IMR-90 (cell line): ENCODE measurements around the gene SF3B3. TPM values are rescaled to one million over a fixed set of nuclear protein-coding genes. Genes with fewer than 3 reads are reported as not detected.
A peak's percentile ranks its signal among the peaks of the same experiment; 100 is the strongest.

ENCODE experiments used
- ATAC-seq: fragments of 200-7000 bp; cut with Tn5 transposase; 2 replicates; pipeline ENCODE4 v1.9.1; 2020; ENCODE audit warnings: low read depth, mild to moderate bottlenecking, moderate library complexity
- BruUV-seq: library from RNA; stranded (reverse); fragments of 400-500 nt; replicated peaks from 2 replicates; lab custom pipeline; 2021; lab: Mats Ljungman, UMichigan
- CTCF ChIA-PET: fragments of 300-600 bp; formaldehyde crosslinking; extraction: SDS; loops from one replicate; lab custom pipeline; 2021; ENCODE audit warnings: antibody characterized with exemption; lab: Yijun Ruan, JAX
- POLR2A ChIA-PET: fragments of 300-600 bp; sonication (Branson Sonifier 250); formaldehyde crosslinking; loops from one replicate; lab custom pipeline; 2022; ENCODE audit warnings: antibody characterized with exemption; ENCODE audit not compliant: unreplicated experiment; lab: Charles Lee
- DNase-seq: peaks from one replicate; pipeline ENCODE4 v3.0.0; 2013
- H2AFZ ChIP-seq: replicated peaks from 2 replicates; pipeline ENCODE3; 2013; ENCODE audit warnings: low read length, mild to moderate bottlenecking; ENCODE audit not compliant: poor library complexity
- H2AK5ac ChIP-seq: 2 replicates; pipeline ENCODE4 v1.6.1; 2013; ENCODE audit warnings: low read depth, low read length, inconsistent platforms
- H2AK9ac ChIP-seq: replicated peaks from 2 replicates; pipeline ENCODE3; 2013; ENCODE audit warnings: mild to moderate bottlenecking, low read depth, low read length, moderate library complexity; ENCODE audit not compliant: poor library complexity
- H2BK120ac ChIP-seq: 2 replicates; pipeline ENCODE4 v1.6.1; 2013; ENCODE audit warnings: low read depth, low read length, inconsistent platforms
- H2BK15ac ChIP-seq: 3 replicates; pipeline ENCODE4 v1.6.1; 2013; ENCODE audit warnings: low read depth, low read length, inconsistent platforms
- H2BK20ac ChIP-seq: 2 replicates; pipeline ENCODE4 v1.6.1; 2013; ENCODE audit warnings: low read depth, mild to moderate bottlenecking, inconsistent platforms, low read length, moderate library complexity
- H2BK5ac ChIP-seq: 2 replicates; pipeline ENCODE4 v1.6.1; 2013; ENCODE audit warnings: mild to moderate bottlenecking, low read depth, low read length, inconsistent platforms; ENCODE audit not compliant: poor library complexity, severe bottlenecking
- H3K14ac ChIP-seq: replicated peaks from 2 replicates; pipeline ENCODE4 v1.6.1; 2013; ENCODE audit warnings: low read depth, low read length, inconsistent platforms
- H3K18ac ChIP-seq: 2 replicates; pipeline ENCODE4 v1.6.1; 2013; ENCODE audit warnings: low read depth, low read length, control low read depth
- H3K23ac ChIP-seq: 2 replicates; pipeline ENCODE4 v1.6.1; 2013; ENCODE audit warnings: low read depth, low read length, inconsistent platforms
- H3K27ac ChIP-seq: 2 replicates; pipeline ENCODE4 v1.5.1; 2013; ENCODE audit warnings: mild to moderate bottlenecking, control low read depth, low read length; ENCODE audit not compliant: insufficient read depth
- H3K27me3 ChIP-seq: 2 replicates; pipeline ENCODE4 v1.6.1; 2013; ENCODE audit warnings: low read length; ENCODE audit not compliant: control insufficient read depth, insufficient read depth
- H3K36me3 ChIP-seq: 2 replicates; pipeline ENCODE4 v1.6.1; 2013; ENCODE audit warnings: low read length, mixed read lengths; ENCODE audit not compliant: control insufficient read depth, insufficient read depth
- H3K4ac ChIP-seq: 2 replicates; pipeline ENCODE4 v1.6.1; 2013; ENCODE audit warnings: low read depth, low read length, inconsistent platforms
- H3K4me1 ChIP-seq: 2 replicates; pipeline ENCODE4 v1.6.1; 2013; ENCODE audit warnings: low read length, mixed read lengths; ENCODE audit not compliant: control insufficient read depth, insufficient read depth
- H3K4me2 ChIP-seq: 2 replicates; pipeline ENCODE4 v1.6.1; 2013; ENCODE audit warnings: low read depth, mild to moderate bottlenecking, control low read depth, low read length, moderate library complexity
- H3K4me3 ChIP-seq: 2 replicates; pipeline ENCODE4 v1.5.1; 2013; ENCODE audit warnings: low read depth, mild to moderate bottlenecking, control low read depth, low read length, moderate library complexity; ENCODE audit not compliant: insufficient read depth
- H3K56ac ChIP-seq: 2 replicates; pipeline ENCODE4 v1.6.1; 2013; ENCODE audit warnings: low read length, inconsistent platforms; ENCODE audit not compliant: insufficient read depth; ENCODE audit errors: extremely low read depth
- H3K79me1 ChIP-seq, 2 experiments: 2 replicates each; pipeline ENCODE4 v1.6.1; 2013; ENCODE audit warnings: low read length in 2 of 2, inconsistent platforms in 1 of 2, low read depth in 1 of 2
- H3K9ac ChIP-seq: 2 replicates; pipeline ENCODE4 v1.6.1; 2013; ENCODE audit warnings: low read depth, low read length, control low read depth
- H3K9me1 ChIP-seq: 2 replicates; pipeline ENCODE4 v1.6.1; 2013; ENCODE audit warnings: low read length, inconsistent platforms; ENCODE audit not compliant: insufficient read depth
- H3K9me3 ChIP-seq: 2 replicates; pipeline ENCODE4 v1.6.1; 2013; ENCODE audit warnings: low read length; ENCODE audit not compliant: control insufficient read depth, insufficient read depth
- H4K20me1 ChIP-seq: 2 replicates; pipeline ENCODE4 v1.6.1; 2013; ENCODE audit warnings: low read length, inconsistent platforms; ENCODE audit not compliant: insufficient read depth
- H4K5ac ChIP-seq: 2 replicates; pipeline ENCODE4 v1.6.1; 2013; ENCODE audit warnings: mild to moderate bottlenecking, low read depth, low read length, control low read depth
- H4K8ac ChIP-seq, 2 experiments: 2 replicates each; pipeline ENCODE4 v1.6.1; 2013; ENCODE audit warnings: low read depth in 2 of 2, low read length in 2 of 2, control low read depth in 1 of 2, inconsistent platforms in 1 of 2
- H4K91ac ChIP-seq: 2 replicates; pipeline ENCODE4 v1.6.1; 2013; ENCODE audit warnings: low read depth, low read length, inconsistent platforms; ENCODE audit not compliant: insufficient read depth
- FOS ChIP-seq: fragments of 150-350 bp; IDR thresholded peaks from 2 replicates; pipeline ENCODE4 v1.6.1; 2016; ENCODE audit warnings: low read depth, low read length
- NFE2L2 ChIP-seq: fragments of 150-350 bp; IDR thresholded peaks from 2 replicates; pipeline ENCODE4 v1.6.1; 2016; ENCODE audit warnings: low read depth, mild to moderate bottlenecking, low read length
- RCOR1 ChIP-seq: IDR thresholded peaks from 2 replicates; pipeline ENCODE4 v1.6.1; 2012; ENCODE audit warnings: mild to moderate bottlenecking, low read length, improper control_type of control experiment; ENCODE audit not compliant: insufficient replicate concordance
- WGBS, 2 experiments: methylation state at CpG; one replicate each; pipeline versions ENCODE4 v1.1.5 to v1.1.7; 2013; ENCODE audit warnings: missing lambda C conversion rate in 2 of 2; ENCODE audit not compliant: insufficient read length in 1 of 2; ENCODE audit errors: extremely low coverage in 2 of 2; 5-methylcytosine and 5-hydroxymethylcytosine counted together
- dilution Hi-C: fragments of 300-500 bp; cut with HindIII; formaldehyde crosslinking; loops from one replicate; pipeline ENCODE4 v1.14.3; 2018; ENCODE audit warnings: low sequenced_read_pairs; ENCODE audit not compliant: unreplicated experiment
- in situ Hi-C: fragments of 300-500 bp; cut with MboI; formaldehyde crosslinking; loops from 3 replicates; pipeline ENCODE4 v1.14.3; 2019; ENCODE audit warnings: low sequenced_read_pairs, inconsistent platforms, mixed read lengths
- intact Hi-C: fragments of 100-400 bp; cut with micrococcal nuclease; formaldehyde crosslinking; loops from 2 replicates; pipeline ENCODE4 v1.10.0; 2022
- polyA plus RNA-seq, 3 experiments: library from polyadenylated mRNA; depleted of rRNA; stranded (reverse); fragments of >200 nt; gene quantifications; 2 replicates each; pipeline ENCODE4 v1.2.3, GENCODE V29; 2012; ENCODE audit warnings: low replicate concordance in 1 of 3
- total RNA-seq: library from RNA; depleted of rRNA; stranded (reverse); fragments of >200 nt; gene quantifications from 2 replicates; pipeline ENCODE4 v1.2.3, GENCODE V29; 2012
- TF ChIP-seq, protein P1 (sequence below): fragments of 150-350 bp; IDR thresholded peaks from 2 replicates; pipeline ENCODE4 v1.6.1; 2016; ENCODE audit warnings: low read depth, mild to moderate bottlenecking, low read length, moderate library complexity, borderline replicate concordance

The SF3B3 gene
- total and polyA plus RNA-seq, 2 of the 4 experiments (the other 2 are of a cell fraction) = 97.9 to 134 TPM

DNA sequence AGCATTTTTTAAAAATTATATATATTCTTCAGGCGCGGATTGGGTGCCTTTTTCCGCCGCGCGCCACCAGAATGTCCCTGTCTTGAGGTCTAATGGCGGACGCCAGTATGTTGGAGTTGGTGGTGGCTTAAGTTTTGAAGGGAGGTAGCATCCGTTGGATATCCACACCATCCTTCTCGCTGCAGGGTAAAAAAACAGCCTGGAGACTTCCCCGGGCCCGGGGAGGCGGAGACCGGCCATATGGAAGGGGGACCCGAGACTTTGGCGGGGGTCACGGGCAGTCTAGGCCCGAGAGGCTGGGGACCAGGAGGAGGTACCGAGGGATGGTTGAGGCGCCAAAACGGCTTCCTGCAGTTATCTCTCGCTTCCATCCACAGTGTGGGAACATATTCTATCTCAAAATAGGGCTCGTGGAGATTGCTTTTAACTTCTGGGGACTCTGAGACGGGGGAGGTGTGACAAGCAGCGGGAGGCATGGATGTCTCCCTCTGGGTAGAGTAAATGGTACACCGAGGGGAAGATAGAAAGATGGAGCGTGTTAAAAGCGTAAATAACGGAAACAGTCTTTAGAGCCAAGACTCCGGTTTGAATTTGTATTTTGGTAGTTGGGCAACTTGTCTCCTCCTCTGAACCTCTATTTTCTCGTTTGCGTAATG lies at the start of gene SF3B3 (continued):
- TF ChIP-seq RCOR1 = no peak
- TF ChIP-seq, protein P1, sequence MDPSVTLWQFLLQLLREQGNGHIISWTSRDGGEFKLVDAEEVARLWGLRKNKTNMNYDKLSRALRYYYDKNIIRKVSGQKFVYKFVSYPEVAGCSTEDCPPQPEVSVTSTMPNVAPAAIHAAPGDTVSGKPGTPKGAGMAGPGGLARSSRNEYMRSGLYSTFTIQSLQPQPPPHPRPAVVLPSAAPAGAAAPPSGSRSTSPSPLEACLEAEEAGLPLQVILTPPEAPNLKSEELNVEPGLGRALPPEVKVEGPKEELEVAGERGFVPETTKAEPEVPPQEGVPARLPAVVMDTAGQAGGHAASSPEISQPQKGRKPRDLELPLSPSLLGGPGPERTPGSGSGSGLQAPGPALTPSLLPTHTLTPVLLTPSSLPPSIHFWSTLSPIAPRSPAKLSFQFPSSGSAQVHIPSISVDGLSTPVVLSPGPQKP = no peak

DNA sequence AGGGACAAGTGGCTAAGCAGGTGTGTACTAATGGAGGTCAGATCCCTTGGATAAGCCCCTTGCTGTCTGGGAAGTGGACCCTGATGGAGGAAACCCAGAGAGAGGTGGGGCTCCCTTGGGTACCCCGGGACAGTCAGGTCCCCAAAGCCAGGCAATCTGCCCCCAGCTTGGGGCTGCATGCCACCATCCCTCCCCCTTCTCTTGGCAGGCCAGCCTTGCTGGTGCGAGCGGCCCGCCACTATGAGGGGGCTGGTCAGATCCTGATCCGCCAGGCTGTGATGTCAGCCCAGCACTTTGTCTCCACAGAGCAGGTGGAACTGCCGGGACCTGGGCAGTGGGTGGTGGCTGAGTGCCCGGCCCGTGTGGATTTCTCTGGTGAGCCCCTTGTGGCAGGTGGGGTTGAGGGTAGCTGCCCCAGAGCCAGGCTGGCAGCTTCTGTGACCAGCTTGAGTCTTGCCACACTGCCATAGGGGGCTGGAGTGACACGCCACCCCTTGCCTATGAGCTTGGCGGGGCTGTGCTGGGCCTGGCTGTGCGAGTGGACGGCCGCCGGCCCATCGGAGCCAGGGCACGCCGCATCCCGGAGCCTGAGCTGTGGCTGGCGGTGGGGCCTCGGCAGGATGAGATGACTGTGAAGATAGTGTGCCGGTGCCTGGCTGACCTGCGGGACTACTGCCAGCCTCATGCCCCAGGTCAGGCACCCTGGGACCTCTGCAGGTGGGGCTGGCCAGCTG lies 49.1 kb upstream of the SF3B3 start:
- H2BK20ac ChIP-seq = no peak overlapping the region
- in situ Hi-C loops (no loop called here), intact Hi-C loops (loop anchor here (5.0 kb wide), 1 partner anchor 77 kb away; no protein-coding TSS in a partner anchor), dilution Hi-C loops (no loop called here)
- no peak overlapping the region for H2AK5ac ChIP-seq
- no peak overlapping the region for H3K56ac ChIP-seq
- H4K8ac ChIP-seq = no peak overlapping the region
- H4K91ac ChIP-seq = no peak overlapping the region
- H2BK15ac ChIP-seq = no peak overlapping the region
- peaks cover 6% of the 10 kb centered on the region for H3K4me1 ChIP-seq
- H3K4ac ChIP-seq = no peak overlapping the region
- ATAC-seq (no peak), DNase-seq (no peak)
- no TSS peak for BruUV-seq
- H3K9me3 ChIP-seq = no peaks in the 10 kb centered on the region
- H3K27ac ChIP-seq = no peak overlapping the region
- no peak overlapping the region for H2BK120ac ChIP-seq
- no peak overlapping the region for H2BK5ac ChIP-seq
- H3K23ac ChIP-seq = no peak overlapping the region
- H3K9me1 ChIP-seq = 0 out of 2 replicates have a peak, but pooled peaks cover 8% of the 10 kb centered on the region
- H3K27me3 ChIP-seq = no peaks in the 10 kb centered on the region
- peak overlapping the region; percentile 42 for H2AK9ac ChIP-seq
- H3K14ac ChIP-seq = no peak overlapping the region
- H3K4me3 ChIP-seq = no peak overlapping the region
- ChIA-PET CTCF (no interaction called here), POLR2A (no interaction called here)
- no peak overlapping the region for H3K4me2 ChIP-seq
- H3K36me3 ChIP-seq = peaks cover 22% of the 10 kb centered on the region
- TF ChIP-seq FOS (no peak), NFE2L2 (no peak)
- no peak overlapping the region for H3K9ac ChIP-seq
- H3K18ac ChIP-seq = no peak overlapping the region
- H2AFZ ChIP-seq = no peak overlapping the region
- H4K20me1 ChIP-seq = no peaks in the 10 kb centered on the region
- WGBS, 2 experiments = 100% methylated on average over 12 of the region's 22 CpGs; no CpG with 5 or more reads in 1 of the 2 experiments
- no peak overlapping the region for H4K5ac ChIP-seq
- peaks cover 0 to 4% of the 10 kb centered on the region in 2 experiments; a peak in 1 of 4 replicates for H3K79me1 ChIP-seq
